Tibial artery (tissue), 4 donors: Measurements from ENCODE around the gene TOPAZ1.

ENCODE experiments used
- DNase-seq, 2 donors: peaks; one replicate each; pipeline ENCODE4 v3.0.0-alpha.2; 2019
- H3K27ac ChIP-seq, 2 donors: fragments of 200-600 bp; sonication (generic) in 1 of 2; 1 replicate in 1 of 2; 2 replicates in 1 of 2; pipeline ENCODE4 v1.5.1; 2018 to 2019; ENCODE audit warnings: mild to moderate bottlenecking in 1 of 2
- H3K27me3 ChIP-seq, 2 donors: fragments of 200-600 bp; sonication (generic) in 1 of 2; one replicate each; pipeline versions ENCODE4 v1.5.1 to v1.6.0; 2016 to 2019
- H3K36me3 ChIP-seq, 3 donors: fragments of 200-600 bp; sonication (generic) in 2 of 3; one replicate each; pipeline ENCODE4 v1.5.1; 2016 to 2019; ENCODE audit warnings: mild to moderate bottlenecking in 2 of 3
- H3K4me1 ChIP-seq, 4 donors: fragments of 200-600 bp; sonication (generic) in 2 of 4; 1 replicate in 3 of 4; 2 replicates in 1 of 4; pipeline ENCODE4 v1.5.1; 2016 to 2019
- H3K4me3 ChIP-seq, 2 donors: fragments of 200-600 bp; sonication (generic) in 1 of 2; 1 replicate in 1 of 2; 2 replicates in 1 of 2; pipeline ENCODE4 v1.5.1; 2018 to 2019; ENCODE audit warnings: mild to moderate bottlenecking in 2 of 2
- H3K9me3 ChIP-seq, 3 donors: fragments of 200-600 bp; sonication (generic) in 1 of 3; one replicate each; pipeline ENCODE4 v1.5.1; 2016 to 2019
- CTCF ChIP-seq, 2 experiments: fragments of 200-600 bp in 1 of 2; fragments of 450-650 bp in 1 of 2; IDR thresholded peaks; one replicate each; pipeline ENCODE4 v1.5.1; 2017 to 2019; ENCODE audit warnings: antibody characterized with exemption in 2 of 2, mild to moderate bottlenecking in 1 of 2, moderate library complexity in 1 of 2
- intact Hi-C: fragments of 100-400 bp; cut with DNase I; formaldehyde crosslinking; loops from one replicate; pipeline ENCODE4 v1.15.0; 2023; ENCODE audit warnings: low total_unique reads

The TOPAZ1 gene

DNA sequence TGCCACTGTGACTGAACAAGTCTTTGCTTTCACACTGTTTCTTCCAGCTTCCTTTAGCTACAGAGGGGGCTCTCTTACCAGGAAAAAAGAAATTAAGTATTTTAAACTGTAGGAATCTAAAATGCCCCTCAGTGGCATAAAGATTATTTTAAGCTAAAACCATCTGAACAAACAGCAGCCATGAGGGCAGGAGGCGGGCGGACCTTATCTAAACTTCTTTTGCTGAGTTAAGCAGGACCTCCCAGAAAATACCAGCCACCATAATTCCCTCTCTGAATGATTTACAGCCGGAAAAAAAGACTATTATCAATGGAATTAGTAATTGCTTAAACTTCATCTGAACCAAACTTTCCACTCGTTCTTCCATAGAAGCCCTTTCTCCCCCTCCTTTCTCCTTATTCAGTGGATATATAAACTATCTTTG, 5.2 kb upstream of the TOPAZ1 start:
- no peak overlapping the region for H3K4me3 ChIP-seq
- no peak for DNase-seq

DNA sequence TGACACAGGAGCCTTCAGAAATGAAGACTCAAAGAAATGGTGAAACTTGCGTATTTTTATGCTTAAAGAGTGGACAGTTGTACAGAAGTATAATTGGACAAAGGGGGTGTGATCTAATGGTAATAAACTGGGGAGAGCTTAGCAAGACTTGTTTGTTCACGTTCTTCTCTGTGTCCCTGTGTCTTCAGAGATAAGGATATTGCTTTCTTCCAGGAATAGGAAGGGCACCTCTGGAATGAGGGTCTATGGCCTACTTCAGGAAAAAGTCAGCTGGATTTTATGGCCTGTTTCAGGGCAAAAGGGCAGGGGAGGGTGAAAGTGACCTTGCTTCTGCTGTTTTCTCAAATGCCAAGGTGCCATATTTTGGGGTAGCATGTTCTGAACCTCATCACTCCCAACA, 4.5 kb upstream of the TOPAZ1 start:
- intact Hi-C loops: no loop called here
- no peak for TF ChIP-seq CTCF (IDR thresholded peaks at IDR 0.05)
- DNase-seq: no peak

More for the DNA sequence above, 5.2 kb upstream of the TOPAZ1 start:
- Histone ChIP-seq H3K36me3 (no peaks in the 10 kb centered on the region), H3K27ac (no peak overlapping the region), H3K9me3 (no peaks in the 10 kb centered on the region), H3K4me1 (peaks cover 0 to 6% (median 0%) of the 10 kb centered on the region in 4 donors), H3K27me3 (peaks cover 0 to 2% of the 10 kb centered on the region in 2 donors)
- no peak for TF ChIP-seq CTCF (IDR thresholded peaks at IDR 0.05)
- intact Hi-C loops: no loop called here

GRCh38 chr3:44237665-44238064, 4.0 kb upstream of the TOPAZ1 start:
- DNase-seq: no peak
- H3K4me3 ChIP-seq: no peak overlapping the region
- peaks cover 0 to 6% (median 0%) of the 10 kb centered on the region in 4 donors for H3K4me1 ChIP-seq
- H3K36me3 ChIP-seq: no peaks in the 10 kb centered on the region
- no peak overlapping the region for H3K27ac ChIP-seq
- peaks cover 0 to 8% of the 10 kb centered on the region in 2 donors for H3K27me3 ChIP-seq
- intact Hi-C loops: no loop called here
- no peak for TF ChIP-seq CTCF (IDR thresholded peaks at IDR 0.05)
- no peaks in the 10 kb centered on the region for H3K9me3 ChIP-seq

More for the DNA sequence above, 4.5 kb upstream of the TOPAZ1 start:
- Histone ChIP-seq H3K9me3 (no peaks in the 10 kb centered on the region), H3K27me3 (peaks cover 0 to 8% of the 10 kb centered on the region in 2 donors), H3K36me3 (no peaks in the 10 kb centered on the region), H3K4me3 (no peak overlapping the region), H3K4me1 (peaks cover 0 to 6% (median 0%) of the 10 kb centered on the region in 4 donors), H3K27ac (no peak overlapping the region)

- no peak for TF ChIP-seq CTCF (IDR thresholded peaks at IDR 0.05)
- Histone ChIP-seq H3K4me1 (peaks cover 0 to 6% (median 0%) of the 10 kb centered on the region in 4 donors), H3K27me3 (peaks cover 0 to 8% of the 10 kb centered on the region in 2 donors), H3K27ac (no peak overlapping the region), H3K9me3 (no peaks in the 10 kb centered on the region), H3K4me3 (no peak overlapping the region), H3K36me3 (no peaks in the 10 kb centered on the region)
- no peak for DNase-seq
- intact Hi-C loops: no loop called here
Measured at GRCh38 chr3:44238889-44239288, 2.8 kb upstream of the TOPAZ1 start.

GRCh38 chr3:44240061-44240460, 1.6 kb upstream of the TOPAZ1 start:
- Histone ChIP-seq H3K4me1 (peaks cover 0 to 6% (median 0%) of the 10 kb centered on the region in 4 donors), H3K36me3 (no peaks in the 10 kb centered on the region), H3K9me3 (no peaks in the 10 kb centered on the region), H3K27ac (no peak overlapping the region), H3K27me3 (peaks cover 0 to 8% of the 10 kb centered on the region in 2 donors), H3K4me3 (no peak overlapping the region)
- intact Hi-C loops: no loop called here
- TF ChIP-seq CTCF (IDR thresholded peaks at IDR 0.05): no peak
- no peak for DNase-seq

DNA sequence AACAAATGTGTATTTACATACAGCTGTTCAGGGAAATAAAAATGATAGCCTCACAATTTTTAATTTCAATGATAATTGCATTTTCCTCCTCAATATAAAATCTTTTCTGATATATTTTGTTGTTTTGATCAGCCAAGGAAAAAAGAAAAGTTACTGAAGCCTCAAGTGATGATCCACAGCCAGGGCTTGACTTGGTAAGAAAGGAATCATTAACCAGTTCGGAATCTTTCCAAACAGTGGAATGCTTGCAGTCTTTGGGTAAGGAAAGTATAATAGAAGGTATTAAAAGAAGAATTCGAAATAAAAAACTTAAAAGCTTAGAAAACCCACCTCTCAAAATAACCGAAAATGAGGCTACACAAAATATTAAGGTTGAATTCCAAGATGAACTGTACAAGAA, 1.0 kb downstream of the TOPAZ1 start:
- H3K4me3 ChIP-seq: no peak overlapping the region
- H3K4me1 ChIP-seq: no peaks in the 10 kb centered on the region
- H3K36me3 ChIP-seq: no peaks in the 10 kb centered on the region
- H3K9me3 ChIP-seq: peaks cover 0 to 2% (median 0%) of the 10 kb centered on the region in 3 donors
- TF ChIP-seq CTCF (IDR thresholded peaks at IDR 0.05): no peak
- H3K27me3 ChIP-seq: peaks cover 0 to 11% of the 10 kb centered on the region in 2 donors
- H3K27ac ChIP-seq: no peak overlapping the region
- intact Hi-C loops: no loop called here
- no peak for DNase-seq
